Kidney (tissue), 14 donors: ENCODE measurements around the gene WDR41. TPM values are rescaled to one million over a fixed set of nuclear protein-coding genes. Genes with fewer than 3 reads are reported as not detected.

ENCODE experiments used
- DNase-seq, 5 donors: peaks; one replicate each; pipeline ENCODE4 v3.0.0-alpha.2; 2013 to 2020
- FAIRE-seq: peaks from 2 replicates; lab custom pipeline; 2012; peaks lifted over from hg19 to GRCh38; lab: Jason Lieb, UNC
- H3K27ac ChIP-seq, 2 donors: one replicate each; pipeline ENCODE4 v1.7.0; 2013; ENCODE audit warnings: low read depth in 2 of 2, low read length in 2 of 2, inconsistent platforms in 1 of 2
- H3K27me3 ChIP-seq: one replicate; pipeline ENCODE4 v1.7.1; 2013; ENCODE audit warnings: low read length, inconsistent platforms; ENCODE audit not compliant: control insufficient read depth, insufficient read depth
- H3K36me3 ChIP-seq, 3 donors: one replicate each; pipeline versions ENCODE4 v1.7.0 to v1.7.1; 2013; ENCODE audit warnings: low read length in 3 of 3, control low read depth in 1 of 3, inconsistent platforms in 1 of 3; ENCODE audit not compliant: insufficient read depth in 3 of 3, control insufficient read depth in 2 of 3
- H3K4me1 ChIP-seq, 3 donors: one replicate each; pipeline versions ENCODE4 v1.7.0 to v1.7.1; 2013; ENCODE audit warnings: low read length in 3 of 3, inconsistent platforms in 1 of 3, low read depth in 1 of 3; ENCODE audit not compliant: control insufficient read depth in 2 of 3, insufficient read depth in 2 of 3
- H3K4me3 ChIP-seq, 3 donors: one replicate each; pipeline versions ENCODE4 v1.7.0 to v1.8.1; 2013; ENCODE audit warnings: low read length in 3 of 3, control low read depth in 1 of 3, inconsistent platforms in 1 of 3
- H3K9ac ChIP-seq, 3 donors: one replicate each; pipeline versions ENCODE4 v1.7.0 to v1.7.1; 2013; ENCODE audit warnings: low read length in 3 of 3, control low read depth in 1 of 3, inconsistent platforms in 1 of 3
- H3K9me3 ChIP-seq, 3 donors: one replicate each; pipeline versions ENCODE4 v1.7.0 to v1.7.1; 2013; ENCODE audit warnings: low read length in 3 of 3, control low read depth in 1 of 3, inconsistent platforms in 1 of 3; ENCODE audit not compliant: control insufficient read depth in 2 of 3, insufficient read depth in 1 of 3
- CTCF ChIP-seq: IDR thresholded peaks from 3 replicates; pipeline ENCODE4 v1.5.1; 2012; ENCODE audit warnings: mild to moderate bottlenecking, moderate library complexity, borderline replicate concordance; ENCODE audit not compliant: insufficient read depth; ENCODE audit errors: extremely low read depth
- intact Hi-C: fragments of 100-400 bp; cut with DNase I; formaldehyde crosslinking; loops from one replicate; pipeline ENCODE4 v1.11.1; 2022
- polyA plus RNA-seq: library from polyadenylated mRNA; stranded (reverse); fragments of 350-450 nt; fragmentation: Illumina TruSeq; extraction: RNeasy Lipid Tissue Mini Kit (QIAGEN cat#74804); gene quantifications from one replicate; pipeline ENCODE4 v1.2.3, GENCODE V29; 2014; ENCODE audit warnings: low read depth, low replicate concordance; ENCODE audit not compliant: insufficient read depth
- total RNA-seq: library from RNA; stranded (reverse); fragmentation: NEBNext Ultra II Directional; extraction: Animal tissue kit (Norgen Biotek cat#: 25700); gene quantifications from one replicate; pipeline ENCODE4 v1.2.1, GENCODE V29; 2021
- donor health status: control.
- donor health status: control.
- donor health status: control.
- donor health status: control.
- donor health status: control.
- donor health status: DM: yes; HTN: yes; CAD: no.
- donor health status: Normal renal cell carcinoma (clear cell type).

Gene WDR41
- total and polyA plus RNA-seq, 2 donors from 2014 or later = 16.0 to 45.2 TPM

GRCh38 chr5:77419644-77420582 lies 72.2 kb downstream of the WDR41 start:
- no peaks in the 10 kb centered on the region for H3K27me3 ChIP-seq
- intact Hi-C loops = no loop called here
- no peak overlapping the region for H3K4me3 ChIP-seq
- no peak for FAIRE-seq
- TF ChIP-seq CTCF = no peak
- no peak overlapping the region for H3K9ac ChIP-seq
- DNase-seq = no peak
- H3K27ac ChIP-seq = no peak overlapping the region
- peaks cover 0 to 3% (median 0%) of the 10 kb centered on the region in 3 donors for H3K4me1 ChIP-seq
- no peaks in the 10 kb centered on the region for H3K9me3 ChIP-seq
- H3K36me3 ChIP-seq = no peaks in the 10 kb centered on the region

- no peak for DNase-seq
- H3K4me3 ChIP-seq = no peak overlapping the region
- H3K4me1 ChIP-seq = peaks cover 0 to 3% (median 0%) of the 10 kb centered on the region in 3 donors
- FAIRE-seq = no peak
- no peak overlapping the region for H3K9ac ChIP-seq
- H3K27ac ChIP-seq = no peak overlapping the region
- no peaks in the 10 kb centered on the region for H3K27me3 ChIP-seq
- H3K36me3 ChIP-seq = no peaks in the 10 kb centered on the region
- TF ChIP-seq CTCF = no peak
- H3K9me3 ChIP-seq = no peaks in the 10 kb centered on the region
- intact Hi-C loops = no loop called here
Measured at GRCh38 chr5:77418601-77419581, 73.2 kb downstream of the WDR41 start.

- DNase-seq = no peak
- FAIRE-seq = no peak
- Histone ChIP-seq H3K9ac (no peak overlapping the region), H3K27me3 (no peaks in the 10 kb centered on the region), H3K9me3 (no peaks in the 10 kb centered on the region), H3K4me1 (peaks cover 0 to 3% (median 0%) of the 10 kb centered on the region in 3 donors), H3K27ac (no peak overlapping the region), H3K4me3 (no peak overlapping the region), H3K36me3 (no peaks in the 10 kb centered on the region)
- TF ChIP-seq CTCF = no peak
- intact Hi-C loops = no loop called here
Measured at GRCh38 chr5:77418162-77418561, 74.0 kb downstream of the WDR41 start.
